ENCODE data around the gene ENOX1.

ENOX1 gene

DNA sequence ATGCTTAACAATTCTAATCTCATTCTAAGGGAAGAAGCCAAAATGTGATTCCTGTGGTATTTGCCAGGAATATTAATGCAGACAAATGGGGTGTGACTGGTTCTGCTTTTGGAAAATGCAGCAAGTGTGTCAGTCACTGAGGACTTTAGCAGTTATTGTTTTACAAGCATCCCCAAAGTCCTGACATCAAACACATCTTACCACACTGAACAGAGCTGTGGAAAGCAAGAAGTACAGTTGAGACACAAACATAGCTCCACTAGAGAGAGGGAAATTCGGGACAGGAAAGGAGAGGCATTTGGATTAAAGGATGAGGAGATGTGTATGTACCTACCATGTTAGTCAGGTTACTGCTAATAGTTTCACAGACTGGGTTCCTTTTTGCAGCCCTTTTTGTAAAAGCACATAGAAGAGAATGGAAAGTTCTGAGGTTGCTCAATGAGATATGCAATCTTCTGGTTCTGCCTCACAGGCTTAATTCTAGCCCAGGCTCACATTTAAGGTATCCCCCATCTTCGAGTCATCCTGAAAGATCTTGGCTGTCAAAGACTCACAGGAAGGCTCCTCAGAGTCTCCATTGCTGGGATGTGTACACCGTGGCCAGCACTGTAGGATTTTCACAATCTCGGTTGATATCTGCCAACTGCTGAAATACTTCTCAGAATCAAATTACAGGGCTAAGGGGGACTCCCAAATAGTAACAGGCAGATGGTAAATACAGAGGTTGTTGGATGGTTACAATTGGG lies 446.8 kb downstream of the ENOX1 start:
- DNase-seq, result peak; percentile 1

DNA sequence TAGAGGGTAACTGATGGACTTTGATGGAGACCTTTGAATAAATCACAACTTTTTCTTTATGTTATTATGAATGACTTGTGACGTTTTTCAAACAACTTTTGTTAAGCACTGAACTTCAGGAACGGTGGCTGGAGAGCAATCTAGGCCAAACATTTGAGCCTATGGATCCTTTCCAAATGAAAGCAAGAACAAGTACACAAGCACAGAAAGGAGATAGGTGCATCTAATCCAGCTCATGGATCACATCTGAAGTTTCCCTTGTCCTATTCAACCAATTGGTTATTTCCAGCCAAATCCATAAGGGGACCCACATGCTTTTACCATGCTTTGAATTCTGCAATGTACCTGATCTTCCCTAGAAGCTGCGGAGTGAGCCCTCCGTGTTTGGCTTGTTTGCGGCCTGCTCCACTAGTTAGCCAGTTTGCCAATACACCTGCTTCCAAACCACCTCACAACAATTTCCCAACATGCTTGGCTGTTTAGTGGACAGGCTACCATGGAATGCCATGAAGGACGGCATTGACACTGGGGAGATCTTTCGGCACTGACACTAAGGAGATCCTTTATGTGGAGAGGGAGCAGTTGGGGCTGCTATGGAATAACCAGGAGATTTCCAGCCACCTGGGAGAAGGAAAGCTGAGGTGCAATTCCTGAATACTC lies 447.5 kb downstream of the ENOX1 start:
- DNase-seq, result no peak

DNA sequence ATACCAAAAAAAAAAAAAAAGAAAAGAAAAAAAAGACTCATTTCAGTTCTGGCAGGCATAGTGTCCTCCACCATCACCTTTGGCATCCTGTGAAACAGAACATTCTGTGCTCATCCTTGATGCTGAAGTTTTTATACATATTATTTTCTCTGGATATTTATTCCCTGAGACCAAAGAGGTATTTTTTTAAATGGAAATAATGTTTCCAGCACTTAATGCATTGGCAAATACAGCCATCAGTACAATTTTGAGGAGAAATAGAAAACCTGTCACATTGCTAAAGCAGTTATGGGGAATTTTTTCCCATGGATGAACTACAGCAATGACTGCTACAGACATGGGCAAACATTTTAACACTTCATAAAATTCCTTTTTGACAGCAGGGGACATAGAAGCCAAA lies 451.0 kb downstream of the ENOX1 start:
- no peak for DNase-seq

DNA sequence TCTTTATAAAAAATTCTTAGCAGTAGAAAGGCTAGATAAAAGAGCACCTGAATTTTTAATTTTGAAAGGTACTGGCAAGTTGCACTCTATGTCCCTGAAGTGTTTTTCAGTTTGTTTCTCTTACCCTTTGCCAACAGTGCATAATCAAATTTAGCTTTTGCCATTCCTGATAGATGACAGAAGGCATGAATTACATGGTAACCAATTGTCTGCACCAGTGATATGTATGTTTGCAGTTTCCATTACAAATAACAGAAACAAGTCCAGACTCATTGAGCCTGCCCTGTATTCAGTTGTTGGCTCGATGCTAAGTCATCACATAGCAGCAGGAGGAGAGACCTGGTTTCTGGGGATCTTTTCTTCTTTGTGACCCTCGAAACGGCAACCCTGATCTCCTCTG lies 453.6 kb downstream of the ENOX1 start:
- DNase-seq, result no peak

DNA sequence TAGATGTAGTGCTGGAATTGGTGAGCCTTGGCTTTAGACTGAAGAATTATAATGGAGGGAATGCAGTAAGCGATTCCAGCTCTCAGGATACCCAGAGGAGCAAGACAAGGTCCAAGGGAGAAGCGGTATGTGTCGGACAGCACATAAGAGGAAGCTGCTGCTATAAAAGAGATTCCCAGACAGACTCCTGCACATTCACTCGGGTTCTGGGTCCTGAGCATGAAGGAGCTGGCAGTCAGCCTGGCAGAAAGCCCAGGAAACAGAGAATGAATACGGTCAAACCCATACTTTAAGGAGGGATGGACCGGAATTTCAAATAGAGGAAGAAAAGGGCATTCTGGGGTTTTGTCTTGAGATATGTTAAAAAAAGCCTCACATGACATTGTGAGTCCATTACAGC lies 455.1 kb downstream of the ENOX1 start:
- DNase-seq, result no peak

DNA sequence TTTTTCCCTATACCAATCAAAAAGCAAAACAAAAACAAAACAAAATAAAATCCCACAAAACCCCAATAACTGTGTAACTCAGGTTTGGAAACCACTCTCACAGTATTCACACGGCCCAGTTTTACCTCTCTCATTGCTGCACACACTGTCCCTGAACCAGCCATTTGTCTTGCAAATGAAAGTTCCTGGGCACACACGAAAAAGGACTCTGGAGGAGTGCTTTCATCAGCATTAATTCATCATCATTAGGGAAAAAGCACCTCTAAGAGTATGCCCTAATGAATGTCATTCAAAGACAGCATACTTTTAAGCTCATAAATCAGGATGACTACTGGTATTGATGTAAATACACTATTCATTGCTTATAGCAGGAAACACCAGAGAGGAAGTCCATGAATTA lies 457.1 kb downstream of the ENOX1 start:
- no peak for DNase-seq

DNA sequence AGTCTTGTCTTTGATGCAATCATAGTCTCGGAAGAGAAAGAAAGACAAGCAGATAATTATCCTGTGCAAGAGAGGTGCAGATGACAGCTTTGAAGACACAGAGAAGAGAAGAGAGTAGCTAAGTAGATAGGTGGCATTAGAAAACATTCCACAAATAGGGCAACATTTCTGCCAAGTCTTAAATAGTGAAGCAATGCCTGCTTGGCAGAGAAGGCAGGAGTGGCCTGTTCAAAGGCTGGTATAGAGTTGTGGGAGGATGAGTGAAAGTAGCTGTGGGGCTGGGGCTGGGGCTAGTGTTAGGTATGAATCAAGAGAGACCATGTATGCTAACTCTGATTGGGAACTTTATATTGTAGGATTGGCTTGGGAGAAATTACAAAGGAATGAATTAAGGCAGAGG lies 457.9 kb downstream of the ENOX1 start:
- no peak for DNase-seq

DNA sequence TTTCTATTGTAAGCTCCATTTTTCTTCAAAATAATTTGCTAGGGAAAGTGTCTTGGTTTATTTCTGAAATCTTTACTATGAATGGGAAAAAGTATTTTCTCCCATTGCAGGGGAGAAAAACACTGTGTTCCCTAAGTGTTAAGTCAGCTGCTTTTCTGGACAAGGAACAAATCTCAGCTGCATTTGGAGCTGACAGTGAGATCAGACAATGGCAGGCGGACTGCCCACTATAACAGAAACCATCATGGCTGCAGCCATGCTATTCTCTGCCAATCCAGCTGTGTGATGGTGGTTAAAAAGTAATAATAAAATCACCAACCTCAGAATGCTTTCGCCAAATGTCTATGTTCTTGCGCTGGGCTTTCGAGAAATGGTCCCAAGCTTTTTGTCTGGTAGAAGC lies 460.7 kb downstream of the ENOX1 start:
- DNase-seq, result no peak

DNA sequence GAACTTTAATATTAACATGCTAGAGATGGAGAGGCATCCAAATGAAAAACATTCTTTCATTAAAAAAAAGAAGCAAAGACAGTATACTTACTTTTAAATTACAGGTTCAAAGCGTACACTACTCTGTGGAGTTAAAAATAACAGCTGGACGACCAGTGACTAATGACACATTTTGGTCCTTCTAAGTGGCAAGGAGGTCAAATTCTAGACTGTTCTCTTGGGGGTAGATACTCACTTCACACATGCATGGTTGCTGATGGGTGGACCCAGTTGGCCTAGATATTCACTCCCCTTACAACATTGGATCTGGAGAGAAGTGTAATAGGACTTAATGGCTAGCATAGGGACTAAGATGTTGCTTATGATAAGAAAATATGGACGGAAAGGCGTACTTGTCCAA lies 461.1 kb downstream of the ENOX1 start:
- DNase-seq, result no peak

DNA sequence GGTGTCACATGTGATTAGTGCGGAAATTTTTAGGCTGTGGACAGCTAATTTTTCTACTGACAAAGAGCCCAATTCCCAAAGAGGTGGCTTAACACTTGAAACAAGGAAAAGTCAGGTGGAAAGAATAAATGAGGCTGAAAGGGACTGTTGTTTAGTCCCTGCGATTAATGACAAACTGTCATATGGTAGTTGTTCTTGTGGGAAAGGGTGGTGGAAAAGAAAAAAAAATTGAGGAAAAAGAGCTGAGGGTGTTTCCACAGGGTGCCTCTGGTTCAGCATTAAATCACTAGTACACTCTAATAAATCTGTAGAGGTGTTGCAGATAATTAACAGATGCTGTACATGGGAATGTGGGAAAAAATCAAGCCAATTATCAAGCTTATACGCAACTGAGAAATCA lies 462.6 kb downstream of the ENOX1 start:
- no peak for DNase-seq

DNA sequence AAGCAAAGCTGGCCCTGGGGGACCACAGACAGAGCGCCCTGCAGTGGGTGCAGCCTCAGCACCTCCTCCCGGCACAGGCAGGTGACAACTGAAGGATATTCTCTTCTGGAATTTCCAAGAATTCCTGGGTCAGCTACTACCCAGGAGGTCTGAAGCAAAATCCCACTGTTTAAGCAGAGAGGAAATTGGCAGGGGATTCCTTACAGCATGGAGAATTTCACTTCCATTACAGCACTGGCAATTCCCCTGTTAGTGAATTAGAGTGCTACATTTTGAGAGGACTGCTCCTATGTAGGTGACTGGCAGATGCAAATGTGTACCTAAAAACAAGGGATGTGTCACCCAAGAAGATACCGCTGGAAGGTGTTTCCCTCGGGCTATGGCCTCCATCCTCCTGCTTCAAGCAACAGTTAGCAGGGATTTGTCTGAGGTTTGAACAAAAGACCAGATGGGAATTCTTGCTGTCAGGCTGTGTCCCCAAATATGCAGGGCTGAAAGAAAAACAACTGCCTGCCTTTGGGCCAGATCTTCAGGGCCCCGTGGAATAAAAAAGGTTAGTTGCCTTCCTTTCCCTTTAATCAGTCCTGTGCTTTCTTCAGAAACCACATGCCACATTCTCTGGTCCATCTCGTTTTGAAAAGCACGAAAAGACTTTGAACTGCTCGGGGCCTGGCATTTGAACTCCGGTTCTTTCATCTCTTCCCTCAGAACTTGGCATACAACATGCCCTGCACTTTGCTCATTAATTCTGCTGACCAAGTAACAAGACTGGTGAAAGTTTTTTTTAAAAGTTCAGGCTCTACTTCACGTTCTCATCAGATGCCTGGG lies 466.9 kb downstream of the ENOX1 start:
- DNase-seq, result no peak

DNA sequence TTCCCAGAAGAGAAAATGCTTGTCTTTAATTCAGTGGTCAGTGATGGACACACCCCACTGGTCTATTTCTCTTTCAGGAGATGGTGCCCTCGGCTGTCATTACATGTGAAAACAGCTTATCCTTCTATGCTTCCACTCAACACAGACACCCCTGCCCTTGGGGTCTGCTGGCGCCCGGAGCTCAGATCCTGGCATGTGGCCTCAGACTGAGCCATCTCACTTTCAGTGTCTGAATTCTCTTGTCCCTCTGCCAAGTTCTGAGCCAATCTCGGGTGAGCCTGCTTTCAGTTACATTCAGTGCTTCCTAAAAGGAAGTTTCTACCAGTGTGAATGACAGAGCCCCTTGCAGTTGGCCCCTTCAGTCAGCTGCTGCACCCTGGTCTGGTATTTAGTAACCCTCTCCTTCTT lies 469.8 kb downstream of the ENOX1 start:
- DNase-seq, result no peak

DNA sequence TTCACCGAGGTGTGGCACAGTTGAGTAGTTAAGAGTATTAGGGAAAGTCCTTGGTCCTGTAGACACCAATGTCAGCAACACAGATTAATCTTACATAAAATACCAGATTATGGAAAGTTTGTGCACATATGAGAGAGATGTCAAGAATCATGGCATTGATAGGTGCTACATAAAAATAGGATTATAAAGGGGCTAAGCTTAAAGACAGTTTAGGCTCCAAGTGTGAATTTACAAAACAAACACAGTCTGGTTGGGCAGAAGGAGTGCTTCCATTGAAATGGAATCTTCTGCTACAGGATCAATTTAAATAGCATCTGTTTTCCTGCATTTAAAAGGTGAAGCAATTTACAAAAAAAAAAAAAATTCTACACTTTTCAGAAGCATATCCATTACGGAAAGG lies 470.5 kb downstream of the ENOX1 start:
- DNase-seq, result no peak

DNA sequence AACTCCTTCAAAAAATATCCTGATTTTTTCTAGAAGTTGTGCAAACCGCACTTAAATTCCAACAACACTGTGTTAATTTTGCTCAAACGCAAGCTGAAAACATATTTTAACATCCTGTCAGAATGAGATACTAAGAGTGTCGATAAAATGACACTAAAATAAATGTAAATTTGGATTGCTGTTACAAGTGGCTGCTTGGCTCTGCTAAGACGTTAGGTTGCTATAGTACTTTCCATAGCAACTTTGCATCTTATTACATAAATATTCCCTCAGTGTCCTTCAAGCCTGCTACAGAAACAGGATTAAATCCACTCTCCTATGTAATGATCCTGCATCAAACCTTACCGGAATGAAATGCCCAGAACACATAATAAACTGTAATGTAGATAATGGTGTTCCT lies 471.2 kb downstream of the ENOX1 start:
- no peak for DNase-seq

DNA sequence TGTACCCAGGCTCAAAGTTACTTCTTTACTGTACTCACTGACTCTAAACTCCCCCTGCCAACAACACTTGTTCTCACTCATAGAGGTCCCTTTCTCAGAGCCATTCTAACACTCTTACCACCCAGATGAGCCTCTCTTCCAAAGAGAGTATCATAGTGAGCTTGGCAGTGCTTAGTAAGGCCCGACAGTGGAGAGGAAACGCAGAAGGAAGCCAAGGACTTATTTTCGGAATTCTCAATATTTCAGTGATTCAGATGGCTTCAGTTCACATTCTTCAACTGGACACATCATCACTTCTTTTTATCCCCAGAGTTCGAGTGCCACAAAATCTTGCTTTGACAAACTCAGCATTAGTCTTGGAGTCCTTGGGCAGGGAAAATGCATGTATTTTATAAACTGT lies 477.5 kb downstream of the ENOX1 start:
- DNase-seq, result no peak

DNA sequence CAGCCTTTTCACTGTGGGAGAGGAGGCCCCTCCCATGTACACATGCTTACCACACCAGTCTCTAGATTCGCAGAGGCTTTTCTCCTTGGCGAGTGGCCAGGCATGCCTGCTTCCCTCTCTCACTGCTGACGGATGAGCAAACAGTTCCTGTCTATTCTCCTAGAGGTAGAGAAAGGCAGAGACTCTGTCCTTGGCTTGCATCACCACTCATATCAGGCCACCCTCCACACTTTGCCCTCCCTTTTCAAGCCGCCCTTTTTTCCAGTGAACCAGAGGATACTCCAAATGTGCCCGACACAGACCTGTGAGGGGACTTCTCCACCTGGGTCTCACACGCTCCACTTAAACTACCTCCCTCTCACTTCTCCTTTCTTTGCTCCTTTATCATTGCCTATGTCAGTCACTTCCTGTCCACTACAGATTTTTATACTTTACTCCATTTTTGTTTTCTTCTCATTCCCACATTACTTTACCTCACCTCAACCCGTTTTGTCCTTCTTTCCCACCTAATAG lies 478.8 kb downstream of the ENOX1 start:
- no peak for DNase-seq

DNA sequence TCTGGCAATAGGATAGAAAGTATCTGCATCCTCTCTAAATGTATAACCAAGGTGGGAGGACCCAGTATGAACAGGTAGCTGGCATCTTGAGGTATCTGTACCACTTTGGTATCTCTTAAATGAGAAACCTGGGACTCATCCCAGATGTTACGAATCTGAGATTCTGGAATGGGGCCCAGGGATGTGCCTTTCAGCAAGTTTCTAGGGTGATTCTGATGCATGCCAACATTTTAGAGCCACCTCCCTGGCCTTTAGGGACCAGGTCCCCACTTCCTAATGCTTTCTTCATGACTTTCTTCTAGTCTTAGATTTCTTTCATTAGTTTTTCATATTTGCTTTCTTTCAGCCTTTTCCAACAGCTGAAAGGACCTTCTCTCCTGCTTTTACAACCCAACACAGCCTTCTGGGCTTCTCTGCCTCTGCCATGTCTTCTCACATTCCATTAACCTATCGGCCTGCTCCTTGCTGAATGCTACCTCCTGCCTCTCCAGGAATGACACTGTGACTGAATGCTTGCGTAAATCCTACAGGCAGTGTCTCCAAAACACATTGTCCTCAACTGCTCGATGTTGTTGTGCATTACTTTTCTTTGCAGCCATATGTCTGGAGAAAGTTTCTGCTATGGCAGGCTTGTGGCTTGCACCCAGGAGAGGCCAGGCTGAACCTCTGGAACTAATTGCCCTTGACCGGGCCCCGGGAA lies 479.4 kb downstream of the ENOX1 start:
- DNase-seq, result no peak

DNA sequence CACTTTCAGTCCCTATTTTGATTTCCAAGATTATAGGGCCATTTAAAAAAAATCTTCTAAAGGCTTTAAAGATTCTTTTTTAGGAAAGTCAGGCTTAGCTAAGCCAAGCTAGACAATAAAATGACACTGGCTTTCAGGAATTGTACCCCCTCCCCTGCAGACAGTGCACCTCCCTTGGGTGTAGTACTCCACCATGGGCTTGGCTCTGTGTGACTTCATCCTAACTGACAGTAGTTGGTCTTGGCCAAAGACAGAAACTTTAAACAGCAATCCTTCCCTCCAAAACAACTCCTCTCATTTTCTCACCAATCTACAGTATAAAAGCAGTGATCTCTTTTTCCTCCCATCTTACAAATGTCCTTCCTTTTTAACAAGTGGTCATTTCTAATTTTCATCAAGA lies 480.4 kb downstream of the ENOX1 start:
- no peak for DNase-seq

DNA sequence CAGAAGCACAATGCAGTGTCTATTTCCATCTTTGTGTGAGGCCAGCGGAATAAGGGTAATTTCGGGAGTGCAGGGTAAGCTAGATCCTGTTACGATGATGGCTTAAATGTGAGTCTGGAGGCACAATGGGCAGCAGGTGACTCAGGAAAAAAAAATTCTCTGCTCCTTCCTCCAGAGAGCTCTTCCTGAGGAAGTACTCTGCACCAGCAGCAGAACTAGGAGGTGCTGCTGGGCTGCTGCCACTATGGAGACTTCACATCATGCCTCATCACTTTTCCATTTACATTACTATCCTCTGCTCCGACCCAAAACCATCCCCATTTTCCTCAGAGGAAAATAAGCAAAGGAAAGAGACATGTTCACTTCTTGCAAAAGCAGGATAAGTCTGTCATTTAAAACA lies 481.4 kb downstream of the ENOX1 start:
- no peak for DNase-seq

DNA sequence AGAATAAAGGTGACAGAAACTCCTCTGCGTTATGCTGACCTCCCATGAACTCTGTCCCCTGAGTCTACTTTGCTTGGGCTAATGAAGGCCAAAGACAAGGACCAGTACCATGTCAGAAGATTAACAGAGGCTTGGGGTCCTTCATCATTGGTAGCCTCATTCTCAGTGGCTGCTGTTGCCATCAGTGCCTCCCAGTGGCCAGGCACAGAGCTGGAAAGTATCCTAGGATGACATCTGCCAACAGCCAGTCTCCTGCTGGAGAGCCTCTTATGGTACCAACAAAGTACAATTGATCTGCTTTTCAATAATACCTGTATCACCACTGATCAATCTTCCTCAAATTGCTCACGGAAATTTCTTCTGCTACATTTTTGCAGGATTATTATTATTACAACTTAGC lies 481.8 kb downstream of the ENOX1 start:
- no peak for DNase-seq

DNA sequence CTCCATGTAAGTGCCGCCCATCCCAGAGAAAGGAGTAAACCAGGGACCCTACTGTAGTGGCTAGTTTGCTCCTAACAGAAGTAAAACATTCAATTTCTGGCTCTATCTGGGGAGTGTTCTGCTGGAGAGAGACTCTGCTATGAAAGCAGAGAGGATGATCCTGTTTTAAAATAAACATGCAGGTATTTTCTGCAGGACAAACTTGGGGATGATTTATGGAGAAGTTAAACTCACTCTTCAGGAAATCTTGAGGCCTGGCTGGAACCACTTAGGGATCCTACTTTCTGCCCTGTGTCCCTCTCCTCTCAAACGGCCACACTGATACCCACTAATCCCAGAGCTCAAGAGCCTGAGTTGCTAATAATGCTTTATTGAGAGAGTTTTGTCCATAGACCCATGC lies 482.3 kb downstream of the ENOX1 start:
- DNase-seq, result no peak

DNA sequence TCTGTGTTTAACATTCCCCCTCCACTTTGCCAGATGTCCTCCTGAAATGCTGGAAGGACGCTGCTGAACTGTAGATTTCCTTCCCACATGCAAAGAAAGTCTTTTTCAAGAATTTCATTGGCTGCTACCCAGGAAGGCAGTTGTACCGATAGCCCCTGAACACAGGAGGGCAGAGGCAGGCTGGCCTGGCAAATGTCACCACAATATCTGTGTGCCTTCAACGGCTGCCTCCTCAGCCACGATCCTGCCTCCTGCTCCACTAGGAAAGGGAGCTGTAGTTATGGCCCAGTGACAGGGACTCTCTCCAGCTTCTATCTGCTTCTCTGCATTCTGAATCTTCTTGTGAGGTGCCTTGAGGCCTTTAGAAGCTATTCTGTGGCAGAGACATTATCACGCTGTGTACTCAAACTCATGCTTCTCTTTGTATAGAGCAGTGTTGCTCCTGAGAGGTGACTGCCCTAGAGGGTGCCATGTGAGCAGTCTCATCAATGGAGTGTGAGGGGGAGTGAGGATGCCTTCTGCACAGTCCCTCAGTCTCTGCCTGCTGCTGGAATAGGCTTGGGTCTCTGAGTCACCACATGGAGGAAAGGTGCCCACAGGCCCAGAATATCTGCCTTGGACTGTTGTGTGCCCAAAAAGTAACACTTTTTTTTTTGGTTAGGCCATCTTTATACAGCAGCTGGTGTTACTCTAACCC lies 483.6 kb downstream of the ENOX1 start:
- DNase-seq, result no peak
